Measurements from ENCODE around the gene ATG2A. TPM values are rescaled to one million over a fixed set of nuclear protein-coding genes. Genes with fewer than 3 reads are reported as not detected.
A peak's percentile ranks its signal among the peaks of the same experiment; 100 is the strongest.

The ATG2A gene
- total RNA-seq, 1 donor from 2014 or later = 10.7 TPM

- DNase-seq (ENCODE audit: missing footprints) = no peak
- intact Hi-C loops (cut with DNase I) = no loop called here
- ATAC-seq = no peak
These were observed 24.6 kb downstream of the ATG2A start for GRCh38 chr11:64892411-64892831.

- intact Hi-C loops (cut with DNase I) = no loop called here
- no peak for ATAC-seq
- no peak for DNase-seq (ENCODE audit: missing footprints)
These were observed 25.1 kb downstream of the ATG2A start for GRCh38 chr11:64891880-64892279.

GRCh38 chr11:64891215-64891848 is 25.7 kb downstream of the ATG2A start:
- intact Hi-C loops (cut with DNase I) = no loop called here
- ATAC-seq (no peak), DNase-seq (ENCODE audit: missing footprints) (no peak)

GRCh38 chr11:64890522-64890939 is 26.5 kb downstream of the ATG2A start:
- DNase-seq (ENCODE audit: missing footprints) (no peak), ATAC-seq (no peak)
- intact Hi-C loops (cut with DNase I) = loop anchor here (1.0 kb wide), 1 partner anchor 43 kb away; no protein-coding TSS in a partner anchor

- intact Hi-C loops (cut with DNase I) = no loop called here
- DNase-seq (ENCODE audit: missing footprints) (no peak), ATAC-seq (no peak)
These were observed 28.1 kb downstream of the ATG2A start for GRCh38 chr11:64888729-64889511.

- ATAC-seq (no peak), DNase-seq (ENCODE audit: missing footprints) (no peak)
- intact Hi-C loops (cut with DNase I) = no loop called here
These were observed 28.6 kb downstream of the ATG2A start for GRCh38 chr11:64888406-64888728.

GRCh38 chr11:64887757-64888405 is 29.1 kb downstream of the ATG2A start:
- peak; percentile 95 for DNase-seq (ENCODE audit: missing footprints)
- peak; percentile 94 for ATAC-seq
- intact Hi-C loops (cut with DNase I) = no loop called here

GRCh38 chr11:64887234-64887756 is 29.7 kb downstream of the ATG2A start:
- no peak for ATAC-seq
- no peak for DNase-seq (ENCODE audit: missing footprints)
- intact Hi-C loops (cut with DNase I) = no loop called here

GRCh38 chr11:64885367-64886286 is 31.4 kb downstream of the ATG2A start:
- intact Hi-C loops (cut with DNase I) = no loop called here
- DNase-seq (ENCODE audit: missing footprints) = no peak
- ATAC-seq = no peak

- ATAC-seq (no peak), DNase-seq (ENCODE audit: missing footprints) (no peak)
- intact Hi-C loops (cut with DNase I) = no loop called here
These were observed 33.0 kb downstream of the ATG2A start for GRCh38 chr11:64884019-64884418.

- ATAC-seq (no peak), DNase-seq (ENCODE audit: missing footprints) (no peak)
- intact Hi-C loops (cut with DNase I) = no loop called here
These were observed 33.4 kb downstream of the ATG2A start for GRCh38 chr11:64883575-64883974.

GRCh38 chr11:64882243-64882642 is 34.8 kb downstream of the ATG2A start:
- ATAC-seq = no peak
- intact Hi-C loops (cut with DNase I) = no loop called here
- no peak for DNase-seq (ENCODE audit: missing footprints)

GRCh38 chr11:64881476-64881875 is 35.5 kb downstream of the ATG2A start:
- intact Hi-C loops (cut with DNase I) = no loop called here
- no peak for ATAC-seq
- DNase-seq (ENCODE audit: missing footprints) = no peak

- intact Hi-C loops (cut with DNase I) = no loop called here
- ATAC-seq (no peak), DNase-seq (ENCODE audit: missing footprints) (no peak)
These were observed 36.6 kb downstream of the ATG2A start for GRCh38 chr11:64880240-64881001.

- DNase-seq (ENCODE audit: missing footprints) (no peak), ATAC-seq (no peak)
- intact Hi-C loops (cut with DNase I) = loop anchor here (2.0 kb wide), 1 partner anchor 25 kb away; no protein-coding TSS in a partner anchor
These were observed 37.6 kb downstream of the ATG2A start for GRCh38 chr11:64879244-64879900.

GRCh38 chr11:64878494-64879243 is 38.3 kb downstream of the ATG2A start, which contains the start of gene EHD1:
EHD1 (minus strand) TSS chr11:64878621; CDS start chr11:64878464, 157 bp downstream.
- DNase-seq (ENCODE audit: missing footprints) = peak; percentile 99
- intact Hi-C loops (cut with DNase I) = loop anchor here (1.0 to 2.0 kb wide), 2 partner anchors 24 to 39 kb away; partner anchors contain the start of gene ATG2A
- peak; percentile 94 for ATAC-seq

GRCh38 chr11:64878223-64878493 is 38.9 kb downstream of the ATG2A start:
- intact Hi-C loops (cut with DNase I) = loop anchor here (1.0 to 2.0 kb wide), 2 partner anchors 23 to 39 kb away; partner anchors contain the start of gene ATG2A
- no peak for DNase-seq (ENCODE audit: missing footprints)
- peak; percentile 21 for ATAC-seq
